OCI-LY7 (cell line): ENCODE measurements around the gene FOXP1. TPM values are rescaled to one million over a fixed set of nuclear protein-coding genes. Genes with fewer than 3 reads are reported as not detected.

Experiments used
- BruUV-seq: library from RNA; stranded (reverse); fragments of 400-500 nt; replicated peaks from 2 replicates; lab custom pipeline; 2021; lab: Mats Ljungman, UMichigan
- CTCF ChIA-PET: fragments of 300-600 bp; sonication (Branson Sonifier 250); formaldehyde crosslinking; loops from one replicate; lab custom pipeline; 2022; ENCODE audit warnings: antibody characterized with exemption; ENCODE audit not compliant: unreplicated experiment; lab: Charles Lee
- POLR2A ChIA-PET: fragments of 300-600 bp; sonication (Branson Sonifier 250); formaldehyde crosslinking; loops from one replicate; lab custom pipeline; 2022; ENCODE audit warnings: antibody characterized with exemption; lab: Charles Lee
- DNase-seq: peaks from one replicate; pipeline ENCODE4 v3.0.0-alpha.2; 2015; ENCODE audit warnings: low spot score
- H2AFZ ChIP-seq: fragments of 200-600 bp; sonication (generic), shearing (Covaris generic); 2 replicates; pipeline ENCODE4 v1.6.1; 2014; ENCODE audit warnings: mild to moderate bottlenecking, antibody characterized with exemption, low read length, moderate library complexity
- H3K27ac ChIP-seq: fragments of 200-600 bp; sonication (generic); 2 replicates; pipeline ENCODE4 v1.5.1; 2014; ENCODE audit warnings: mixed run types, low read depth, mild to moderate bottlenecking, moderate library complexity, low read length, inconsistent platforms; ENCODE audit not compliant: poor library complexity, severe bottlenecking
- H3K36me3 ChIP-seq: fragments of 200-600 bp; sonication (generic); 2 replicates; pipeline ENCODE4 v1.6.1; 2014; ENCODE audit warnings: mild to moderate bottlenecking, antibody characterized with exemption, low read length, moderate library complexity, mixed read lengths; ENCODE audit not compliant: insufficient read depth
- H3K4me1 ChIP-seq: fragments of 200-600 bp; sonication (generic); 2 replicates; pipeline ENCODE4 v1.5.1; 2014; ENCODE audit warnings: mild to moderate bottlenecking, low read length; ENCODE audit not compliant: insufficient read depth, poor library complexity, severe bottlenecking
- H3K4me2 ChIP-seq: fragments of 200-600 bp; sonication (generic); 2 replicates; pipeline ENCODE4 v1.6.1; 2014; ENCODE audit warnings: mild to moderate bottlenecking, low read length
- H3K4me3 ChIP-seq: fragments of 200-600 bp; sonication (generic); 2 replicates; pipeline ENCODE4 v1.5.1; 2014; ENCODE audit warnings: mild to moderate bottlenecking, low read depth, low read length; ENCODE audit not compliant: poor library complexity, severe bottlenecking
- H3K79me2 ChIP-seq: fragments of 200-600 bp; sonication (generic); 2 replicates; pipeline ENCODE4 v1.6.1; 2016; ENCODE audit warnings: low read depth, mild to moderate bottlenecking, low read length, moderate library complexity, mixed read lengths; ENCODE audit not compliant: insufficient read depth
- H3K9me2 ChIP-seq: fragments of 200-600 bp; sonication (generic); 2 replicates; pipeline ENCODE4 v1.6.1; 2016; ENCODE audit warnings: mild to moderate bottlenecking, low read length, mixed read lengths; ENCODE audit not compliant: insufficient read depth
- H3K9me3 ChIP-seq: fragments of 200-600 bp; sonication (generic); 2 replicates; pipeline ENCODE4 v1.6.1; 2014; ENCODE audit warnings: mild to moderate bottlenecking, mixed run types, low read length, mixed read lengths
- H4K20me1 ChIP-seq: fragments of 200-600 bp; sonication (generic); 2 replicates; pipeline ENCODE4 v1.6.1; 2014; ENCODE audit warnings: mild to moderate bottlenecking, antibody characterized with exemption, low read length, moderate library complexity, mixed read lengths; ENCODE audit not compliant: insufficient read depth
- CTCF ChIP-seq: fragments of 200-600 bp; sonication (generic); conservative IDR thresholded peaks from 2 replicates; pipeline ENCODE4 v1.5.1; 2014; ENCODE audit warnings: mild to moderate bottlenecking, antibody characterized with exemption, low read length, moderate library complexity, mixed read lengths
- EZH2phosphoT487 ChIP-seq: fragments of 200-600 bp; sonication (generic); IDR thresholded peaks from 2 replicates; pipeline ENCODE4 v1.6.1; 2018; ENCODE audit warnings: low read depth, borderline replicate concordance, mild to moderate bottlenecking, mixed run types, antibody characterized with exemption, low read length, moderate library complexity, mixed read lengths
- intact Hi-C: fragments of 100-400 bp; cut with micrococcal nuclease; formaldehyde crosslinking; loops from one replicate; pipeline ENCODE4 v1.10.0; 2022; ENCODE audit not compliant: unreplicated experiment
- total RNA-seq, 2 experiments: library from RNA; depleted of rRNA in 1 of 2; stranded (reverse); fragments of >200 nt in 1 of 2; shearing (Covaris generic) in 1 of 2; gene quantifications; 2 replicates each; pipeline ENCODE4 v1.2.3, GENCODE V29; 2014 to 2022

The FOXP1 gene
- total RNA-seq, 2 experiments from 2014 or later: 87.3 to 151 TPM

- H3K9me2 ChIP-seq: no peaks in the 10 kb centered on the region
- DNase-seq: no peak
- TF ChIP-seq EZH2phosphoT487 (no peak), CTCF (no peak)
- POLR2A ChIA-PET: interaction anchor here (1.1 kb wide), 1 partner anchor 13 kb away, joined by 3 read pairs; no protein-coding TSS in a partner anchor
- no peak overlapping the region for H3K4me3 ChIP-seq
- H3K36me3 ChIP-seq: no peaks in the 10 kb centered on the region
- H2AFZ ChIP-seq: no peak overlapping the region
- no peaks in the 10 kb centered on the region for H3K79me2 ChIP-seq
- no peaks in the 10 kb centered on the region for H3K9me3 ChIP-seq
- intact Hi-C loops: loop anchor here (10.0 kb wide), 1 partner anchor 365 kb away; no protein-coding TSS in a partner anchor
- no TSS peak for BruUV-seq
- no peaks in the 10 kb centered on the region; the same call in 1 of the 2 replicates for H4K20me1 ChIP-seq
- H3K4me1 ChIP-seq: peaks cover 24% of the 10 kb centered on the region
- H3K27ac ChIP-seq: no peak overlapping the region
- no peak overlapping the region for H3K4me2 ChIP-seq
- CTCF ChIA-PET: no interaction called here
Measured at GRCh38 chr3:71369701-71370391, 213.7 kb downstream of the FOXP1 start.

GRCh38 chr3:71366988-71367604 is 216.4 kb downstream of the FOXP1 start:
- no TSS peak for BruUV-seq
- H3K4me1 ChIP-seq: no peaks in the 10 kb centered on the region
- DNase-seq: no peak
- ChIA-PET POLR2A (no interaction called here), CTCF (no interaction called here)
- TF ChIP-seq CTCF (no peak), EZH2phosphoT487 (no peak)
- no peak overlapping the region for H3K4me2 ChIP-seq
- intact Hi-C loops: no loop called here
- H3K27ac ChIP-seq: no peak overlapping the region
- no peaks in the 10 kb centered on the region for H3K36me3 ChIP-seq
- H4K20me1 ChIP-seq: peaks cover 3% of the 10 kb centered on the region; the same call in 1 of the 2 replicates
- no peak overlapping the region for H2AFZ ChIP-seq
- H3K9me3 ChIP-seq: no peaks in the 10 kb centered on the region
- no peaks in the 10 kb centered on the region; the same call in 1 of the 2 replicates for H3K79me2 ChIP-seq
- no peaks in the 10 kb centered on the region for H3K9me2 ChIP-seq
- H3K4me3 ChIP-seq: no peak overlapping the region
